ENCODE results near the gene COG3. TPM values are rescaled to one million over a fixed set of nuclear protein-coding genes. Genes with fewer than 3 reads are reported as not detected.

The COG3 gene
- total RNA-seq, 2 donors from 2014 or later, result 20.3 to 36.3 TPM

GRCh38 chr13:45538382-45538781 lies 73.6 kb downstream of the COG3 start:
- no peak for DNase-seq (ENCODE audit: low spot score)
- peaks cover 22% of the 10 kb centered on the region for H3K36me3 ChIP-seq
- no peak overlapping the region for H3K4me3 ChIP-seq
- H3K4me1 ChIP-seq (ENCODE audit: control insufficient read depth in 1 of 2, low read depth in 2 of 2), result no peaks in the 10 kb centered on the region
- H3K27me3 ChIP-seq (replicated peaks; ENCODE audit: insufficient read depth), result no peaks in the 10 kb centered on the region
- ATAC-seq (ENCODE audit: insufficient number of reproducible peaks, low FRiP score, low read depth), result no peak
- H3K9me3 ChIP-seq, result no peaks in the 10 kb centered on the region
- H3K27ac ChIP-seq, result no peak overlapping the region
- no peak for TF ChIP-seq CTCF (IDR thresholded peaks at IDR 0.05)

- H3K4me3 ChIP-seq, result no peak overlapping the region
- H3K36me3 ChIP-seq, result peaks cover 8% of the 10 kb centered on the region
- H3K27ac ChIP-seq, result no peak overlapping the region
- DNase-seq (ENCODE audit: low spot score) (no peak), ATAC-seq (ENCODE audit: insufficient number of reproducible peaks, low FRiP score, low read depth) (no peak)
- no peak for TF ChIP-seq CTCF (IDR thresholded peaks at IDR 0.05)
- no peaks in the 10 kb centered on the region for H3K27me3 ChIP-seq (replicated peaks; ENCODE audit: insufficient read depth)
- no peaks in the 10 kb centered on the region for H3K4me1 ChIP-seq (ENCODE audit: control insufficient read depth in 1 of 2, low read depth in 2 of 2)
- H3K9me3 ChIP-seq, result no peaks in the 10 kb centered on the region
These were observed 75.5 kb downstream of the COG3 start for GRCh38 chr13:45540195-45540594.

GRCh38 chr13:45540864-45541263 lies 76.1 kb downstream of the COG3 start:
- H3K4me1 ChIP-seq (ENCODE audit: control insufficient read depth in 1 of 2, low read depth in 2 of 2), result no peaks in the 10 kb centered on the region
- TF ChIP-seq CTCF (IDR thresholded peaks at IDR 0.05), result no peak
- ATAC-seq (ENCODE audit: insufficient number of reproducible peaks, low FRiP score, low read depth) (no peak), DNase-seq (ENCODE audit: low spot score) (no peak)
- no peaks in the 10 kb centered on the region for H3K27me3 ChIP-seq (replicated peaks; ENCODE audit: insufficient read depth)
- H3K36me3 ChIP-seq, result peaks cover 2% of the 10 kb centered on the region
- no peak overlapping the region for H3K27ac ChIP-seq
- H3K4me3 ChIP-seq, result no peak overlapping the region
- H3K9me3 ChIP-seq, result no peaks in the 10 kb centered on the region

- Histone ChIP-seq H3K4me1 (ENCODE audit: control insufficient read depth in 1 of 2, low read depth in 2 of 2) (no peaks in the 10 kb centered on the region), H3K36me3 (no peaks in the 10 kb centered on the region), H3K27ac (no peak overlapping the region), H3K9me3 (no peaks in the 10 kb centered on the region), H3K4me3 (no peak overlapping the region), H3K27me3 (replicated peaks; ENCODE audit: insufficient read depth) (no peaks in the 10 kb centered on the region)
- ATAC-seq (ENCODE audit: insufficient number of reproducible peaks, low FRiP score, low read depth) (no peak), DNase-seq (ENCODE audit: low spot score) (no peak)
- TF ChIP-seq CTCF (IDR thresholded peaks at IDR 0.05), result no peak
These were observed 77.1 kb downstream of the COG3 start for GRCh38 chr13:45541806-45542205.

GRCh38 chr13:45542391-45542790 lies 77.7 kb downstream of the COG3 start:
- Histone ChIP-seq H3K9me3 (no peaks in the 10 kb centered on the region), H3K4me1 (ENCODE audit: control insufficient read depth in 1 of 2, low read depth in 2 of 2) (no peaks in the 10 kb centered on the region), H3K27me3 (replicated peaks; ENCODE audit: insufficient read depth) (no peaks in the 10 kb centered on the region), H3K4me3 (no peak overlapping the region), H3K27ac (no peak overlapping the region), H3K36me3 (no peaks in the 10 kb centered on the region)
- DNase-seq (ENCODE audit: low spot score), result no peak
- TF ChIP-seq CTCF (IDR thresholded peaks at IDR 0.05), result no peak
- no peak for ATAC-seq (ENCODE audit: insufficient number of reproducible peaks, low FRiP score, low read depth)

Measured in thoracic aorta (tissue), 2 donors.